HPDE6-E6E7 (cell line): ENCODE measurements around the gene COPG1.
A peak's percentile ranks its signal among the peaks of the same experiment; 100 is the strongest.

ENCODE experiments used
- DNase-seq: peaks from one replicate; pipeline ENCODE4 v3.0.0; 2011; ENCODE audit warnings: missing footprints; ENCODE audit errors: extremely low spot score

COPG1 gene

GRCh38 chr3:129280183-129280582, 30.8 kb downstream of the COPG1 start:
- DNase-seq: no peak

GRCh38 chr3:129281726-129282125, 32.3 kb downstream of the COPG1 start:
- no peak for DNase-seq

- peak; percentile 56 for DNase-seq
Measured at GRCh38 chr3:129282727-129283327, 33.4 kb downstream of the COPG1 start.

GRCh38 chr3:129286081-129286480, 36.7 kb downstream of the COPG1 start:
- no peak for DNase-seq

- DNase-seq: no peak
Measured at GRCh38 chr3:129288446-129288845, 39.0 kb downstream of the COPG1 start.

GRCh38 chr3:129289201-129289921, 40.0 kb downstream of the COPG1 start:
- DNase-seq: no peak

- no peak for DNase-seq
Measured at GRCh38 chr3:129291236-129291886, 42.0 kb downstream of the COPG1 start.

- DNase-seq: no peak
Measured at GRCh38 chr3:129295286-129295685, 45.9 kb downstream of the COPG1 start.

- DNase-seq: no peak
Measured at GRCh38 chr3:129304146-129304961, 54.9 kb downstream of the COPG1 start.

- DNase-seq: no peak
Measured at GRCh38 chr3:129304962-129305222, 55.5 kb downstream of the COPG1 start.

- peak; percentile 92 for DNase-seq
Measured at GRCh38 chr3:129305592-129306091, 56.2 kb downstream of the COPG1 start.

GRCh38 chr3:129308636-129309035, 59.2 kb downstream of the COPG1 start:
- no peak for DNase-seq

- DNase-seq: peak; percentile 80
Measured at GRCh38 chr3:129310111-129311011, 61.0 kb downstream of the COPG1 start.

GRCh38 chr3:129311054-129311902, 61.9 kb downstream of the COPG1 start:
- no peak for DNase-seq

GRCh38 chr3:129312021-129312639, 62.7 kb downstream of the COPG1 start:
- DNase-seq: no peak

- no peak for DNase-seq
Measured at GRCh38 chr3:129312671-129313414, 63.4 kb downstream of the COPG1 start.

- no peak for DNase-seq
Measured at GRCh38 chr3:129313415-129313664, 63.9 kb downstream of the COPG1 start.

- DNase-seq: no peak
Measured at GRCh38 chr3:129313665-129314385, 64.4 kb downstream of the COPG1 start.
